Measurements from ENCODE around the gene OR4D9. TPM values are rescaled to one million over a fixed set of nuclear protein-coding genes. Genes with fewer than 3 reads are reported as not detected.
A peak's percentile ranks its signal among the peaks of the same experiment; 100 is the strongest.

Gene OR4D9
- total and polyA plus RNA-seq, 2 donors (not counting 3 experiments of a cell fraction or from before 2014, with no cell fraction given) = not detected

DNA sequence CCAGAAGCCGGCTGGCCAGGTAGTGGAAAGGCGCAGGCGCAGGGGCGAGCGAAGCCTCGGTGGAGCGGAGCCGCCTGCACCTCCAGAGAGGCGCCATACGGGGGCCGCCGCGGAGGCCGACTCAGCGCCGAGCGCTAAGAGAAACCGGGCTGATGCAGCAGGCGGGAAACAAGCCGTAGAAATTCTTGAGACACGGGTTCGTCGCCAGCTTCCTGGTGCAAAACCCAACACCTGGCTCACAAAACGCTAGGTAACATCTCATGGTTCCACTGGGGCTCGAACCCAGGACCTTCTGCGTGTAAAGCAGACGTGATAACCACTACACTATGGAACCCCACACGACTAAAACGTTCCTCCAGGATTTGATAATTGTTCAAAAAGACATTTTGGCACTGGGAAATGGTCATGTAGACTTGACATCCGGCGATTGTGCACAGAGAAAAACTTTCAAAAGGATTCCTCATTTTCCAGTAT is 39.1 kb downstream of the OR4D9 start:
- intact Hi-C loops (cut with micrococcal nuclease) = loop anchor here (1.0 to 10.0 kb wide), 8 partner anchors 13 to 972 kb away; partner anchors contain the start of genes OR4D9, OSBP, PATL1 and STX3
- dilution Hi-C loops (cut with MboI; ENCODE audit: extremely low pct_ligation_motif_present, low sequenced_read_pairs) = no loop called here
- CTCF ChIA-PET = interaction anchor here (2.2 to 3.8 kb wide), 2 partner anchors 10 to 13 kb away, joined by 6 to 22 read pairs; no protein-coding TSS in a partner anchor

More for the DNA sequence above, 39.1 kb downstream of the OR4D9 start:
- TF ChIP-seq, protein P1, sequence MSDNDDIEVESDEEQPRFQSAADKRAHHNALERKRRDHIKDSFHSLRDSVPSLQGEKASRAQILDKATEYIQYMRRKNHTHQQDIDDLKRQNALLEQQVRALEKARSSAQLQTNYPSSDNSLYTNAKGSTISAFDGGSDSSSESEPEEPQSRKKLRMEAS (IDR thresholded peaks at IDR 0.05; ENCODE audit: insufficient read depth, insufficient read length) = no peak
- TF ChIP-seq, protein P2, sequence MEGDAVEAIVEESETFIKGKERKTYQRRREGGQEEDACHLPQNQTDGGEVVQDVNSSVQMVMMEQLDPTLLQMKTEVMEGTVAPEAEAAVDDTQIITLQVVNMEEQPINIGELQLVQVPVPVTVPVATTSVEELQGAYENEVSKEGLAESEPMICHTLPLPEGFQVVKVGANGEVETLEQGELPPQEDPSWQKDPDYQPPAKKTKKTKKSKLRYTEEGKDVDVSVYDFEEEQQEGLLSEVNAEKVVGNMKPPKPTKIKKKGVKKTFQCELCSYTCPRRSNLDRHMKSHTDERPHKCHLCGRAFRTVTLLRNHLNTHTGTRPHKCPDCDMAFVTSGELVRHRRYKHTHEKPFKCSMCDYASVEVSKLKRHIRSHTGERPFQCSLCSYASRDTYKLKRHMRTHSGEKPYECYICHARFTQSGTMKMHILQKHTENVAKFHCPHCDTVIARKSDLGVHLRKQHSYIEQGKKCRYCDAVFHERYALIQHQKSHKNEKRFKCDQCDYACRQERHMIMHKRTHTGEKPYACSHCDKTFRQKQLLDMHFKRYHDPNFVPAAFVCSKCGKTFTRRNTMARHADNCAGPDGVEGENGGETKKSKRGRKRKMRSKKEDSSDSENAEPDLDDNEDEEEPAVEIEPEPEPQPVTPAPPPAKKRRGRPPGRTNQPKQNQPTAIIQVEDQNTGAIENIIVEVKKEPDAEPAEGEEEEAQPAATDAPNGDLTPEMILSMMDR (IDR thresholded peaks at IDR 0.05; ENCODE audit: extremely low read depth in 1 of 2, insufficient read depth in 1 of 2, low read depth in 1 of 2, low read length in 2 of 2) = peak; percentile 24 to 60
- TF ChIP-seq POLR2A (IDR thresholded peaks at IDR 0.05; ENCODE audit: low read depth, low read length) (no peak), POLR2AphosphoS5 (IDR thresholded peaks at IDR 0.05; ENCODE audit: insufficient read depth, low read depth, low read length) (peak; percentile 84)
- Histone ChIP-seq H3K27me3 (ENCODE audit: control insufficient read depth in 2 of 2, insufficient read depth in 2 of 2, low read length in 2 of 2) (no peaks in the 10 kb centered on the region), H3K9me1 (replicated peaks; ENCODE audit: control insufficient read depth, extremely low read depth, insufficient read depth, low read length) (no peaks in the 10 kb centered on the region), H3K4me3 (replicated peaks in 1 of 3; ENCODE audit: insufficient read depth in 1 of 3, low read depth in 1 of 3, low read length in 3 of 3) (peak overlapping the region; percentile 25 to 88 (median 50)), H3K4me1 (ENCODE audit: control insufficient read depth, extremely low read depth, insufficient read depth, low read length) (peaks cover 21% of the 10 kb centered on the region), H3K36me3 (ENCODE audit: control insufficient read depth in 2 of 2, extremely low read depth in 1 of 2, insufficient read depth in 2 of 2, low read length in 2 of 2) (no peaks in the 10 kb centered on the region), H2AFZ (ENCODE audit: low read depth, low read length) (peak overlapping the region; percentile 38), H3K79me2 (ENCODE audit: control insufficient read depth, insufficient read depth, low read length) (no peaks in the 10 kb centered on the region), H3K9ac (replicated peaks; ENCODE audit: extremely low read depth, insufficient read depth, low read length) (peak overlapping the region; percentile 83), H3K9me3 (replicated peaks; ENCODE audit: control insufficient read depth, insufficient read depth, low read length) (no peaks in the 10 kb centered on the region), H4K20me1 (replicated peaks; ENCODE audit: control insufficient read depth, extremely low read depth, insufficient read depth, low read length) (no peaks in the 10 kb centered on the region), H3K4me2 (ENCODE audit: insufficient read depth, low read length) (peak overlapping the region; percentile 76), H3K27ac (ENCODE audit: insufficient read depth, low read depth, low read length) (peak overlapping the region; percentile 88)
- TSS peak; percentile 100 for BruUV-seq (replicated peaks)
- DNase-seq (ENCODE audit: low read depth, low spot score) (peak; percentile 96), FAIRE-seq (peak; percentile 83)
- POLR2A ChIA-PET = no interaction called here

All from endothelial cell of umbilical vein (primary cell).